Bronchial epithelial cell (primary cell): Measurements from ENCODE around the gene UCMA. TPM values are rescaled to one million over a fixed set of nuclear protein-coding genes. Genes with fewer than 3 reads are reported as not detected.
A peak's percentile ranks its signal among the peaks of the same experiment; 100 is the strongest.
"Not testable (repeated sequence)": the region's sequence is repeated elsewhere in the genome, so short reads cannot be mapped to it uniquely, and the experiment has no call there.

ENCODE experiments used
- DNase-seq: peaks from one replicate; pipeline ENCODE4 v3.0.0-alpha.2; 2010; ENCODE audit warnings: low read depth
- FAIRE-seq: peaks from 2 replicates; lab custom pipeline; 2011; peaks lifted over from hg19 to GRCh38; lab: Jason Lieb, UNC
- H3K27me3 ChIP-seq: 2 replicates; pipeline ENCODE4 v1.5.1; 2011; ENCODE audit warnings: low read length; ENCODE audit not compliant: control insufficient read depth, insufficient read depth
- H3K36me3 ChIP-seq: 2 replicates; pipeline ENCODE4 v1.5.1; 2011; ENCODE audit warnings: low read length; ENCODE audit not compliant: control insufficient read depth, insufficient read depth
- H3K4me3 ChIP-seq: 2 replicates; pipeline ENCODE4 v1.5.1; 2011; ENCODE audit warnings: mild to moderate bottlenecking, low read depth, low read length, control low read depth
- total RNA-seq: library from RNA; depleted of rRNA; stranded (reverse); fragments of >200 nt; gene quantifications from 2 replicates; pipeline ENCODE4 v1.2.1, GENCODE V29; 2014
- TF ChIP-seq, protein P1 (sequence below): IDR thresholded peaks from 2 replicates; pipeline ENCODE4 v1.5.1; 2011; ENCODE audit warnings: mild to moderate bottlenecking, moderate library complexity, low read length, control low read depth, inconsistent platforms; ENCODE audit not compliant: insufficient read depth, severe bottlenecking

The UCMA gene, protein sequence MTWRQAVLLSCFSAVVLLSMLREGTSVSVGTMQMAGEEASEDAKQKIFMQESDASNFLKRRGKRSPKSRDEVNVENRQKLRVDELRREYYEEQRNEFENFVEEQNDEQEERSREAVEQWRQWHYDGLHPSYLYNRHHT
- not detected in 2 replicates for total RNA-seq

GRCh38 chr10:13234172-13234571, at the start of gene UCMA:
UCMA (minus strand) TSS chr10:13234374; CDS start chr10:13234258, 116 bp downstream.
- Histone ChIP-seq H3K4me3 (no peak within 1 kb of the TSS), H3K36me3 (no peaks in the 10 kb centered on the region), H3K27me3 (peaks cover 2% of the 10 kb centered on the region)
- TF ChIP-seq, protein P1, sequence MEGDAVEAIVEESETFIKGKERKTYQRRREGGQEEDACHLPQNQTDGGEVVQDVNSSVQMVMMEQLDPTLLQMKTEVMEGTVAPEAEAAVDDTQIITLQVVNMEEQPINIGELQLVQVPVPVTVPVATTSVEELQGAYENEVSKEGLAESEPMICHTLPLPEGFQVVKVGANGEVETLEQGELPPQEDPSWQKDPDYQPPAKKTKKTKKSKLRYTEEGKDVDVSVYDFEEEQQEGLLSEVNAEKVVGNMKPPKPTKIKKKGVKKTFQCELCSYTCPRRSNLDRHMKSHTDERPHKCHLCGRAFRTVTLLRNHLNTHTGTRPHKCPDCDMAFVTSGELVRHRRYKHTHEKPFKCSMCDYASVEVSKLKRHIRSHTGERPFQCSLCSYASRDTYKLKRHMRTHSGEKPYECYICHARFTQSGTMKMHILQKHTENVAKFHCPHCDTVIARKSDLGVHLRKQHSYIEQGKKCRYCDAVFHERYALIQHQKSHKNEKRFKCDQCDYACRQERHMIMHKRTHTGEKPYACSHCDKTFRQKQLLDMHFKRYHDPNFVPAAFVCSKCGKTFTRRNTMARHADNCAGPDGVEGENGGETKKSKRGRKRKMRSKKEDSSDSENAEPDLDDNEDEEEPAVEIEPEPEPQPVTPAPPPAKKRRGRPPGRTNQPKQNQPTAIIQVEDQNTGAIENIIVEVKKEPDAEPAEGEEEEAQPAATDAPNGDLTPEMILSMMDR: no peak
- DNase-seq: no peak
- no peak for FAIRE-seq

GRCh38 chr10:13282348-13282747, 48.2 kb upstream of the UCMA start:
- not testable (repeated sequence) for H3K27me3 ChIP-seq, H3K36me3 ChIP-seq, FAIRE-seq, H3K4me3 ChIP-seq, DNase-seq

GRCh38 chr10:13276749-13277365, 42.7 kb upstream of the UCMA start:
- H3K36me3 ChIP-seq: no peaks in the 10 kb centered on the region
- no peaks in the 10 kb centered on the region for H3K27me3 ChIP-seq
- TF ChIP-seq, protein P1: no peak
- no peak overlapping the region for H3K4me3 ChIP-seq
- DNase-seq (no peak), FAIRE-seq (no peak)

- not testable (repeated sequence) for DNase-seq, FAIRE-seq
These were observed 42.0 kb upstream of the UCMA start for GRCh38 chr10:13276146-13276545.

GRCh38 chr10:13272164-13272571, 38.0 kb upstream of the UCMA start:
- DNase-seq: no peak
- Histone ChIP-seq H3K4me3 (no peak overlapping the region), H3K36me3 (no peaks in the 10 kb centered on the region), H3K27me3 (no peaks in the 10 kb centered on the region)
- no peak for FAIRE-seq
- TF ChIP-seq, protein P1: no peak

More at GRCh38 chr10:13276146-13276545, 42.0 kb upstream of the UCMA start:
- H3K36me3 ChIP-seq, H3K27me3 ChIP-seq, H3K4me3 ChIP-seq: not testable (repeated sequence)

GRCh38 chr10:13271552-13272163, 37.5 kb upstream of the UCMA start:
- Histone ChIP-seq H3K4me3 (no peak overlapping the region), H3K36me3 (no peaks in the 10 kb centered on the region), H3K27me3 (no peaks in the 10 kb centered on the region)
- peak; percentile 80 for FAIRE-seq
- TF ChIP-seq, protein P1: peak; percentile 57
- peak; percentile 4 for DNase-seq
